Measurements from ENCODE around the gene FMN1.

The FMN1 gene, protein sequence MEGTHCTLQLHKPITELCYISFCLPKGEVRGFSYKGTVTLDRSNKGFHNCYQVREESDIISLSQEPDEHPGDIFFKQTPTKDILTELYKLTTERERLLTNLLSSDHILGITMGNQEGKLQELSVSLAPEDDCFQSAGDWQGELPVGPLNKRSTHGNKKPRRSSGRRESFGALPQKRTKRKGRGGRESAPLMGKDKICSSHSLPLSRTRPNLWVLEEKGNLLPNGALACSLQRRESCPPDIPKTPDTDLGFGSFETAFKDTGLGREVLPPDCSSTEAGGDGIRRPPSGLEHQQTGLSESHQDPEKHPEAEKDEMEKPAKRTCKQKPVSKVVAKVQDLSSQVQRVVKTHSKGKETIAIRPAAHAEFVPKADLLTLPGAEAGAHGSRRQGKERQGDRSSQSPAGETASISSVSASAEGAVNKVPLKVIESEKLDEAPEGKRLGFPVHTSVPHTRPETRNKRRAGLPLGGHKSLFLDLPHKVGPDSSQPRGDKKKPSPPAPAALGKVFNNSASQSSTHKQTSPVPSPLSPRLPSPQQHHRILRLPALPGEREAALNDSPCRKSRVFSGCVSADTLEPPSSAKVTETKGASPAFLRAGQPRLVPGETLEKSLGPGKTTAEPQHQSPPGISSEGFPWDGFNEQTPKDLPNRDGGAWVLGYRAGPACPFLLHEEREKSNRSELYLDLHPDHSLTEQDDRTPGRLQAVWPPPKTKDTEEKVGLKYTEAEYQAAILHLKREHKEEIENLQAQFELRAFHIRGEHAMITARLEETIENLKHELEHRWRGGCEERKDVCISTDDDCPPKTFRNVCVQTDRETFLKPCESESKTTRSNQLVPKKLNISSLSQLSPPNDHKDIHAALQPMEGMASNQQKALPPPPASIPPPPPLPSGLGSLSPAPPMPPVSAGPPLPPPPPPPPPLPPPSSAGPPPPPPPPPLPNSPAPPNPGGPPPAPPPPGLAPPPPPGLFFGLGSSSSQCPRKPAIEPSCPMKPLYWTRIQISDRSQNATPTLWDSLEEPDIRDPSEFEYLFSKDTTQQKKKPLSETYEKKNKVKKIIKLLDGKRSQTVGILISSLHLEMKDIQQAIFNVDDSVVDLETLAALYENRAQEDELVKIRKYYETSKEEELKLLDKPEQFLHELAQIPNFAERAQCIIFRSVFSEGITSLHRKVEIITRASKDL (N-terminal part only)

DNA sequence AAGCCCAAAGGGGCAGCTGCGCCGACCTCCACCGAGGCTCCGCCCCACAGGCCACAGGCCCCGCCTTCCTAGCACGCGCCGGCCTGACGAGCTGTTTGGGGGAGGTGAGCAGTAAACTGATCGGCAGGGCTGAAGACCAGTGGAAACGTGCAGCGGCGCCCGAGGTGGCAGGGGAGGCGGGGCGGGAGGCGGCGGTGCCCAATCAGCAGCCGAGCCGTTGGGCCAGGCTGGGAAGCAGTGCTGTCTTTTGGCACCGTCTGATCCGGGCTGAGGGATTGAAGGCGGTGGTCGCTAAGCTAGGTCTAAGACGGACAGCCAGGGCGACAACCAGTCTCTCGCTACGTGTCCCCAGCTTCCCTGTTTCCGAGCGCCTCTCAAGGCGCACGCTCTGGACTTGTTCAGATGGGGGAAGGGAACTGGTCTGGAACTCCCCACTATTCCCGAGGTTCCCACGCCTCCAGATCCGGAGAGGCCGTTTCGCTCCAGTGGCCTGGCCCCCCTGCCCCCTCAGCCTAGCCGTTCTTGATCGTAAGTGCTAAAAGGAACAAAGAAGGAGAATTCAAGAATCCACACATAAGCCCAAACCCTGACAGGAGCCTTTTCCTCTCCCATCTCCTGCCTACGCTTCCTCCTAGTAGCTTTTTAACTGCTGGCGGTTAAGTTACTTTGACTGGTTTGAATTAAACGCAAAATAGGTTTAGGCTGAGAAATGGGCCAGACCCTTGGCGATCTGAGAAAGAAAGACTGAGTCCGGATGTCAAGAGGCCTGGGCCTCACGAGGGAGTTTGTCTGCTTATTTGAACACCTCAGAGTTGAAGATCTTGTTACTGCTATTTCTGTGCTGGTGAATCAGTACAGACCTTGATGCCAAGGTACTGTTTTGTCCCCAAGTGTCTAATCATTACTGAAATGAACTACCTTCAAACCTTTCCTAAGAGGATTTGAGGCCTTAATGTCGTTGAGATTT, at the start of gene FMN1:
FMN1 (minus strand) TSS at position 11 of the 967 bp plus-strand sequence. CDS start 39,800 bp downstream, outside the sequence.
- peak; percentile 95 for DNase-seq (ENCODE audit: low spot score)

DNA sequence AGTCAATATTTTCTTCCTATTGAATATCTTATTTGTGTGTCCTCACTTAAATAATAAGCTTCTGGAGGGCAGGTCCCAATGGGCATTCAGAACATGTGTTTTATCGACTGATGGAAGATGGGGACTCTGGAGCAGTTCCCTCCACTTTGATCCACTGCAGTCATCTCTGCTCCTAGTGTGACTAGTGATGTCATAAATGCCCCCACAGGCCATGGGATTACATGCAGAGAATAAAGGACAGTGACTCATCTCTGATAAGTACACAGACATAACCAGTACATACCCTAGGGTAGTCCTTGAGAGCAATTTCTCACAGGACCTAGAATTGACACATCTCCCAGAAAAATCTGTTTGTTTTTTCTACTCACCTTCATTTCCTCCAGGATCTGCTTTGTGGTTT, 49.4 kb upstream of the FMN1 start:
- no peak for DNase-seq (ENCODE audit: low spot score)

DNA sequence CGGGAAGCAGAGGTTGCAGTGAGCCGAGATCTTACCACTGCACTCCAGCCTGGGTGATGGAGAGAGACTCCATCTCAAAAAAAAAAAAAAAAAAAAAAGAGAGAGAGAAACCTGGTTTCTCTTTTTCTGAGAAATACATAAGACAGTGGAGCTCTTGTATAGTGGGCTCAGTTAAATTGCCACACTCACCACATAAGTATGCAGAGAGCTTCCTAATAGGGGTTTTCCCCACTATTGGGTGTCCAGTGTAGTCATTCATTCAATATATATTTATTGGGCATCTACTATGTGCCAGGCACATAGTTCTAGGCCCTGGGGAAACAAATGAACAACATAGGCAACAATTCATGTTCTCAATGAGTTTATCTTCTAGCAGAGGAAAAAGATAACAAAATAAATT, 48.9 kb upstream of the FMN1 start:
- DNase-seq (ENCODE audit: low spot score), result no peak

DNA sequence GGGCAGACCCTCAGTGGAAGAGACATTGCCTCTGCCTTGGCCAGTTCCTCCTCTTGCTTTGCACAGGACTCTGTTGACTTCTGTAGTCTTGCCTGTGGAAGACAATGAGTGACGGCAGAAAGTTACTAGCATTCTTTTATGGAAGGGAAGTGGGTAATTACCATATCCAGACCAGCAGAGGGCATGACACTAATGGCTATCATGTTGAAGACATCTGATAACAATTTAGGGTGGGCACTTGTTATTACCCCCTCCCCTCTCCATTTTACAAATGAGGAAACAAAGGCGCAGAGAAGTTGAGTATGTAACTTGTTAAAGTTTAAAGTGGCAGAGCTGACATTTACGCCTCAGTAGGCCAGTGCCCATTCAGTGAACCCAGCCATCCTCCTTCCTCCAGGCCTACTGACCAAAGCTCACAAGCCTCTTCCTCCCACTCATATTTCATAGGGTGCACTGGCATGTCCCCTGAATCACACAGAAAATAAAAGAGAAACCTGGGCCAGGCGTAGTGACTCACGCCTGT, 48.2 kb upstream of the FMN1 start:
- DNase-seq (ENCODE audit: low spot score), result peak; percentile 51

DNA sequence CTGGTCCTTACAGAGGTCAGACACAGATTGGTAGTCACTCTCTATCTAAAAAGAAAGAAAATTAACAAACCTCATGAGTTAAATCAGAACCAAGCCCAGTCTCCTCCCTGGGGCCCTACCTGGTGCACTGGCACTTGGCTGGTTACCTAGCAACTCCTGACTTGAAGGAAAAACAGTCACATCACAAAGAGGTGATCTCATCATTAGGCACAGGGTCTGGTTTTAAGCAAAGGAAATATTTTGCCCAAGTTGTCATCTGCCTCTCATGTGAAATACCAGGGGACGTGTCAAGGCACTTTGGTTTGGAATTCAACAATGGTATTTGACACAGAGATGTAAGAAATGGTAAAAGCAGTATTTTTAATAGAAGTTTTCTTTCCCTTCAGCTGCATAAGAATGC, 47.7 kb upstream of the FMN1 start:
- peak; percentile 31 for DNase-seq (ENCODE audit: low spot score)

DNA sequence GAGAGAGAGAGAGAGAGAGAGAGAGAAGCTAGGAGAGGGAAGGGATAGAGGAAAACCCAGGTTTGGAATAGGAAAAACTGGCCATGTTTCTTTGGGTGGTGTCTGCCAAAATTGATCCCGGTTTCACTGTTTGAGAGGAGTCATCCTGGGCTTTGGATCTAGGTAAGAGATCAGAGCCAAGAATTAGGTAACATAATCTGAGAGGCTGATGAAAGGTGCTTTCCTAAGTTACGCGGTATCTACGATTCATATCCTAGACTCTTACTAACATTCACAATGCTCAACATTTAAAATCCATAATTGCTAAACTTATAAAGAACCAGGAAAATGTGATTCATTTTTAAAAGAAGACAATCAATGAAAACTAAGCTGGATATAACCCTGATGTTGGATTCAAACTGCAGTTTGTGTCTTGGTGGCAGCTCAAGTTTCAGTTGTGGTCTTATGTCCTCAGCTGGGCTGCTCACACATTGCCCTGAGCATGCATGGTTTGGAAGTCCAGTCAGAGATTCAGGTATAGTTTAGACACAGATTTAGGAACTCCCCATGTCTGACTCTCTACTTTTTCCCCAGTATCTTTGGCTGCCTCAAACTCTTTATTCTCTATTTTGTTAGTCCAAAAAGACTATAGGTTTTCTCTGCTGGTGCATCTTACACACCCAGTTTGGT, 42.5 kb upstream of the FMN1 start:
- DNase-seq (ENCODE audit: low spot score), result no peak

DNA sequence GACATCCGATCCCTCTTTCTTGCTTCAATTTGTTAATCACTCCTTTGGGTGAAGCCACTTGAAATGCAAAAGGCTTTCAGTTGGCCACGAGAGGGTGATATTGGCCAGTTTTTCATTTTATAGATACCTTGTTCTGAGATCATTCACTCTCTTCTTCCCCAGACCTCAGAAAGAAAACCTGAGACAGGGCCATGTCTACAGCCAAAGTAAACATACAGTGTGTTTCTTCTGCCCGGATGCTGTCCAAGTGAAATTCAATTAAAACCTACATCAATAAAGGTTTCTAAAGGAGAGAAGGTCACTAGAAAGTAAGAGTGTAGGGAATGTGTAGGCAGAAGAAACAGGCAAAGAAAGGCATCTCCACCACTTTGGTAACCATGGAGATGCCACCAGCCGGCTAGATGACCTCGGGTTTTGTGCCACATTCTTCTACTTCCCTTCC, 39.5 kb upstream of the FMN1 start:
- peak; percentile 76 for DNase-seq (ENCODE audit: low spot score)

DNA sequence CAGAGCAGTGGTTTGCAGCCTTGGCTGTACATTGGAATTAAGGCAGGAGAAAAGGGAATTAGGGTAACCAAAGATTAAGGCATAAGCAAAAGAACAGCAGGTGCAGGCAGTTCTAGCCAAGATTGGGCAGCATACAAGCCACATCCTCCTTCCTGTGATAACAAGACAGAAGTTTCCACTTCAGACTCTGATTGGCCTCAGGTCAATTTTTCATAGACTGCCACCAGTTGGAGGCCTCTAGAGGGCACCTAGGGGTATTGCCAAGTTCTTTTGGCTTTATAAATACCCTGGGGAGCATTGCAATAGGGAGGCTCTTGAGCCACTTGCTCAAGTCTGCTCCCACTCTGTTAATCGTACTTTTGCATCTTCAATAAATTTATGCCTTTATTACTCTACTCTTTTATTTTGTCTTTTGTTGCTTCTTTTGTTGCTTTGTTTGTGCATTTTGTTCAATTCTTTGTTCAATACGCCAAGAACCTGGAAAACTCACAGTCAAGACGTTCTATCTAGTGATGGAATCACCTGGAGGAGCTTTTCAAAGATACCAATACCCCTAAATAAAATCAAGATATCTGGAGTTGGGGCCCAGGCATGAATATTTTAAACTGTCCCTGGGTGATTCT, 32.2 kb upstream of the FMN1 start:
- peak; percentile 95 for DNase-seq (ENCODE audit: low spot score)

DNA sequence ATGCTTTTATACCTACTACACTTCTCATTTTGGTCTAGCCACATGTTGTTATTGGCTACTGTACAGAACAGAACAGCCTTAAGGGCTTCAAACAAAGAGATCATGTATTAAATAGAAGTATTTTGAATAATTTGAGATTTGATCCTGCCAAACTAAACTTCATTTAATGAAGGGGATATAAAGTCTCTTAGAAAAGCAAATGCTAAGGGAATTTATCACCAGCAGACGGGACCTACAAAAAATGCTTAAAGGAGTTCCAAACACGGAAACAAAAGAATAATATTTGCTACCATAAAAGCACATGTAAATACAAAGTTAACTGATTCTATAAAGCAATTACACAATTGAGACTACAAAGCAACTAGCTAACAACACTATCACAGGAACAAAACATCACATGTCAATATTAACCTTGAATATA, 23.6 kb upstream of the FMN1 start:
- no peak for DNase-seq (ENCODE audit: low spot score)

DNA sequence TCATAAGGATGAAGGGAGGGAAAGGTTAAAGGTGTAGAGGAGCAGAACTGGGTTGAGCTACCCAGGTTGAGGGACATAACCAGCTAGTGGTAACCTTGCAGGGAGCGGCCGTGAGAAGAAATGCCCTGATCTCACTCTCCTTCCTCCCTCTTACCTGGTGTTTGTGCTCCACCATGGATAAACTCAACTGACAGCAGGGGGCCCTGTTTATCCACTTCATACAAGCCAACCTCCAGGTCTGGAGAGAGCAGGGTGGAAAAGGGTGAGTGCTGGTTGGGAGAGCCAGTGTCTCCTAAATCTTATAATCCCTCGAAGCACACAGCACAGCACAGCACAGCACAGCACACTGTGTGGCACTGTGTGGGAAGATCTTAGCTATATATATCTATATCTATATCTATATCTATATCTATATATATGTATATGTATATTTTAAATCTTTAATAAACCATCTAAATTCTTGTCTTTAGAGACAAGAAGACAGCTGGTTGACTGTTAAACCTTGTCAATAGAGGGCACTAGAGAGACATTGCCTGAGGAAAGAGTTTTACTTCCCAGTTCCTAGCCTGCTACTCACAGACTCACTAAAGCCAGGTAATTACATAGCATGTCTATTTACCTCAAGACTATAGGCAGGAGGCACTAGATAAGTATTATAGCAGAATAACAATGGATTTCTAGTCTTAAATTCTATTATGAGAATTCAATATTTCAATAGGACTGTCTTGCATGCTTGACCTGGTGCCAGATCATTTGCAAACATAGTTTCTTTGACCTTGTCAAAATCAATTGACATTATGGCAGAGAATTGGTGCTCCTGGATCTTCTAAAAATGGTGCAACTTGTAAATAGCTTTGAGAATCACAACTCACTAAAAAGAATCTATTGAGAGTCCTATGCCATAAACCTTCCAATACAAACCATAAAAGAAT, 21.7 kb upstream of the FMN1 start:
- peak; percentile 56 for DNase-seq (ENCODE audit: low spot score)

DNA sequence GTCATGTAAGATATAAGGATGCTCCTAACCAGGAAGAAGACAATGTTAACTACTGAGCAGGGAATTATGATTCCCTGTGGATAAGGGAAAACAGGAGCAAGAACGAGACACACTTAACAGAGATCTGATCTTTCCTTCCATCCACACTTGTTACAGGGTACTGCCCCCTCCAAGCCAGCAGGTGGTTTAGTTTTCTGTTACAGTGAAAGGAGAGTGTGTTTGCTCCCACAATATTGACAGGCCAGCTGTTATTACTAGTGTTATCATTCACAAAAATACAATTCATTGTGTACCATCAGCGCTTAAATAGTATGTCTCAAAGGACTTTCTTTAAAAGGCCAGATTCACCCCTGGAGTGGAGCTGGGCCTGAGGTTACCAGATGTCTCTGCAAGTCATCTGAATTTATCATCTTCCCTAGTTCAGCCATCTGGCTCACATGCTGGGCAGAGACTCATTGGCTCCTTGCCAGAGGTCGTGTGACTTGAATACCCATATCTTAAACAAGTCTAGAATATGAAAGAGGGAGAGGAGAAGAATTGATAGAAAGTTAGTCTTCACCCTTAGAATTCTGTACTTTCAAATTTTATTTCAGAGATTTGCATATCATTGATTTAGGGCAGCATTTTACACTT, 16.8 kb upstream of the FMN1 start:
- peak; percentile 83 for DNase-seq (ENCODE audit: low spot score)

DNA sequence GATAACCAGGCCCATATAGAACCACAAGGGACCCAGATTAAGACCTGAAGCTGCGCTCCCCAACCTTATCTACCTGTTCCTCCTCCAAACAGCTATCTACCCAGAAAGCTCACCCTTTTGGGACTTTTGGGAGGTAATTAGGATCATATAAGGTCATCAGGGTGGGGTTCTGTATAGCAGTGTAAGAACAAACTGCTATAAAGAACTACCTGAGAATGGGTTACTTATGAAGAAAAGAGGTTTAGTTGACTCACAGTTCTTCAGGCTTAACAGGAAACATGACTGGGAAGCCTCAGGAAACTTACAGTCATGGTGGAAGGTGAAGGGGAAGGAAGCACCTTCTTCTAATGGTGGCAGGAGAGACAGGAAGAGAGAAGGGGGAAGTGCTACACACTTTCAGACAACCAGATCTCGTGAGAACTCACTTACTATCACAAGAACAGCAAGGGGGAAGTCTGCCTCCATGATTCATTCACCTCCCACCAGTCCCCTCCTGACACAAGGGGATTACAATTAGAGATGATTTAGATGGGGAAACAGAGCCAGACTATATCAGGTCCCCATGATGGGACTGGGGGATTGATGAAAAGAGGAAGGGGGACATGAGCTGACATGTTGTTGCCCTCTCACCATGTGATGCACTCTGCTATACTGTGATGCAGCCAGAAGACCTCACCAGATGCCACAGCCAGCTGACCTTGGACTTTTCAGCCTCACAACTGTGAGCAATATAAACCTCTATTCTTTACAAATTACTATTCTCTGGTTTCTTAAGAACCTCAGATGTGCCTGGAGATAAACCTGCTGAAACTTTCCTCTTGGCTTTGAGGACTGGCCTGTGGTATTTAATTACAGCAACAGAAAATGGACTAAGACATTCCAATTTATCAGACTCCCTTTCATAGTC, 15.3 kb upstream of the FMN1 start:
- peak; percentile 19 for DNase-seq (ENCODE audit: low spot score)

DNA sequence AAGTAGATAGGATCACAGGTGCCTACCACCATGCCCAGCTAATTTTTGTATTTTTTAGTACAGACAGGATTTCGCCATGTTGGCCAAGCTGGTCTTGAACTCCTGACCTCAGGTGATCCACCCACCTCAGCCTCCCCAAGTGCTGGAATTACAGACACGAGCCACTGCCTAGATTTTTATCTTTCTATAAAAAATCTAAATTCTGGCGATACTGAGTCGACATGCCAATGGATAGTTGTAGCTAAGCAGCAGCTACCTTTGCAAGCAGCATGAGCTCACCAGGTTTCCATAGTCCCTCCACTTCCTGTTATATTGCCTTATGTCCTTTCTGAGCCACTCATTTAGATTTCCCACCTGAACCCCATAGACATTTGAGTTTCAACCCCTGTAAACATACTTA, 13.1 kb upstream of the FMN1 start:
- no peak for DNase-seq (ENCODE audit: low spot score)

DNA sequence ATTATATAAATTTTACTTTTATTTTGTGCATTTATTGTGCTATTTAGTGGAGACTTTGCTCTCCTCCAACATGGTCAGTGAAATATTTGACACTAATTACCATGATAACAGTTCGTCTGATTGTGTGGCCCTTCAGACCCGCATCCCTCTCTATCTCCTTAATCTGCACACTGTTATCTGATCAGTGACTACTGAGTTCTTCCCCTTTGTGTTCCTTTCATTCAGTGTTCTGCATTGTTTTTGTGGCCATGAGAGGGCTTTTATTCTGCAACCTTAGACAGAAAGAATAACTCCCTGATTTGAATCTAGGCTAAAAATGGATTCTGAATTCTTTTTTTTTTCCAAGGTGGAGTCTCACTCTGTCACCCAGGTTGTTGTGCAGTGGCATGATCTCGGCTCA, 11.9 kb upstream of the FMN1 start:
- DNase-seq (ENCODE audit: low spot score), result no peak

DNA sequence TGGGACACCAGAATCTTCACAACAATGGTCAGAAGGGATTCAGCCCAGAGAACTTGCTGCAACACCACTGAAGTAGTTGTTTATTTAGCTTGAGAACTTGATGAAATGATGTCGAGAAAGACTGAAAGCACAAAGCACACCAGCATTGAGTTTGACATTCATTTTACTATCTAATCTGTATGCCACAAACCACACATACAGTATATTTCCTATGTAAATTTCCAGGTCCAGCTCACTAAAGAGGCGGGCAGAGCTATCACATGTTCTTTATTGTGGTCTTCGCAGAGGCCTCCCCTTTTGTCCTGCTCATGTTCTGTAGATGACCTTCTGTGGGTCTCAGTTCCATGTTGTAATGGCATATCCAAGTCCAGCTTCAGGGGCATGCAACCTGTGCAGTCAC, 10.4 kb upstream of the FMN1 start:
- DNase-seq (ENCODE audit: low spot score), result no peak

DNA sequence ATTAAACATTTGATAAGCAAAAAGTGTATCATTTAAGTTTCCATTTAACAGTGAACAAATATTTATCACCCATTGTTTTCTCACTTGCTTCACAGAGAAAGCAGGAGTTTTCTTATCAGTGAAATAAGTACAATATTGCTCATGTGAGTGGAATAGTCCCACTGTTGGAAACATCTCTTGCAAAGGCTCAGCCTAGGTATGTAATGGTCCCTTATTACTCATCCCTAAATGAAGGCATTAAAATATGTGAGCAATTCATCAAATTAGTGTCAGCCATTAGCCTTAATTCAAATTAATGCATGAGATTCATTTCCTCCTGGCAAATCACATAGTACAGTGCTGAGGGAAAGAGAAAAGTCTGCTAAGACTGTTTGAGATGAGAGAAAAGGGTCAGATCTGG, 9.6 kb upstream of the FMN1 start:
- DNase-seq (ENCODE audit: low spot score), result no peak
